HuH-7 (cell line): ENCODE measurements around the gene RAB6A.
"Not testable (repeated sequence)": the region's sequence is repeated elsewhere in the genome, so short reads cannot be mapped to it uniquely, and the experiment has no call there.

Source experiments
- DNase-seq: peaks from one replicate; pipeline ENCODE4 v3.0.0; 2011; ENCODE audit warnings: low spot score

The RAB6A gene

GRCh38 chr11:73762732-73763131, 1.9 kb upstream of the RAB6A start:
- no peak for DNase-seq

- no peak for DNase-seq
Measured at GRCh38 chr11:73761403-73761945, 600 bp upstream of the RAB6A start.

- no peak for DNase-seq
Measured at GRCh38 chr11:73760135-73760678, 667 bp downstream of the RAB6A start.

- no peak for DNase-seq
Measured at GRCh38 chr11:73759610-73760134, 1.2 kb downstream of the RAB6A start.

GRCh38 chr11:73758451-73758850, 2.4 kb downstream of the RAB6A start:
- no peak for DNase-seq

GRCh38 chr11:73757598-73757997, 3.3 kb downstream of the RAB6A start:
- DNase-seq: no peak

- DNase-seq: no peak
Measured at GRCh38 chr11:73755670-73756069, 5.2 kb downstream of the RAB6A start.

- peak; percentile 37 for DNase-seq
Measured at GRCh38 chr11:73753938-73754337, 6.9 kb downstream of the RAB6A start.

GRCh38 chr11:73752903-73753302, 8.0 kb downstream of the RAB6A start:
- DNase-seq: no peak

GRCh38 chr11:73752216-73752867, 8.5 kb downstream of the RAB6A start:
- DNase-seq: no peak

GRCh38 chr11:73750862-73751261, 10.0 kb downstream of the RAB6A start:
- DNase-seq: not testable (repeated sequence)

- no peak for DNase-seq
Measured at GRCh38 chr11:73750228-73750627, 10.6 kb downstream of the RAB6A start.

- no peak for DNase-seq
Measured at GRCh38 chr11:73749118-73749517, 11.8 kb downstream of the RAB6A start.

GRCh38 chr11:73748300-73748699, 12.6 kb downstream of the RAB6A start:
- no peak for DNase-seq

GRCh38 chr11:73747762-73748161, 13.1 kb downstream of the RAB6A start:
- DNase-seq: no peak

- DNase-seq: no peak
Measured at GRCh38 chr11:73746701-73747100, 14.2 kb downstream of the RAB6A start.

- no peak for DNase-seq
Measured at GRCh38 chr11:73743045-73743444, 17.8 kb downstream of the RAB6A start.

- not testable (repeated sequence) for DNase-seq
Measured at GRCh38 chr11:73735959-73736358, 24.9 kb downstream of the RAB6A start.

GRCh38 chr11:73734993-73735392, 25.9 kb downstream of the RAB6A start:
- no peak for DNase-seq

- DNase-seq: not testable (repeated sequence)
Measured at GRCh38 chr11:73734011-73734410, 26.9 kb downstream of the RAB6A start.

GRCh38 chr11:73732936-73733335, 27.9 kb downstream of the RAB6A start:
- not testable (repeated sequence) for DNase-seq

- DNase-seq: peak; percentile 30
Measured at GRCh38 chr11:73729594-73730206, 31.2 kb downstream of the RAB6A start.

- DNase-seq: no peak
Measured at GRCh38 chr11:73728000-73728399, 32.9 kb downstream of the RAB6A start.
